ENCODE results near the gene MED23.

The MED23 gene

GRCh38 chr6:131627724-131628682, at the start of gene MED23:
Gene MED23 (minus strand): TSS chr6:131628242. CDS start chr6:131628049, 193 bp downstream.
- peak; percentile 95 to 97 (median 96) for DNase-seq

GRCh38 chr6:131673184-131673583, 45.1 kb upstream of the MED23 start:
- DNase-seq, result no peak

GRCh38 chr6:131669891-131670290, 41.8 kb upstream of the MED23 start:
- DNase-seq, result no peak

GRCh38 chr6:131663578-131664165, 35.6 kb upstream of the MED23 start:
- no peak for DNase-seq

GRCh38 chr6:131660195-131660594, 32.2 kb upstream of the MED23 start:
- no peak for DNase-seq

- DNase-seq, result no peak
Observed at GRCh38 chr6:131658287-131658686, 30.2 kb upstream of the MED23 start.

- no peak for DNase-seq
Observed at GRCh38 chr6:131657630-131658111, 29.6 kb upstream of the MED23 start.

GRCh38 chr6:131657222-131657621, 29.2 kb upstream of the MED23 start:
- no peak for DNase-seq

- DNase-seq, result no peak
Observed at GRCh38 chr6:131656667-131657066, 28.6 kb upstream of the MED23 start.

GRCh38 chr6:131655951-131656350, 27.9 kb upstream of the MED23 start:
- no peak for DNase-seq

- DNase-seq, result no peak
Observed at GRCh38 chr6:131655387-131655786, 27.3 kb upstream of the MED23 start.

- DNase-seq, result no peak
Observed at GRCh38 chr6:131654326-131654725, 26.3 kb upstream of the MED23 start.

GRCh38 chr6:131652472-131652871, 24.4 kb upstream of the MED23 start:
- DNase-seq, result no peak

GRCh38 chr6:131651782-131652181, 23.7 kb upstream of the MED23 start:
- no peak for DNase-seq

GRCh38 chr6:131646249-131646670, 18.2 kb upstream of the MED23 start:
- no peak for DNase-seq

- no peak for DNase-seq
Observed at GRCh38 chr6:131645846-131646245, 17.8 kb upstream of the MED23 start.

GRCh38 chr6:131644921-131645320, 16.9 kb upstream of the MED23 start:
- no peak for DNase-seq

GRCh38 chr6:131643855-131644460, 15.9 kb upstream of the MED23 start:
- DNase-seq, result no peak

GRCh38 chr6:131642987-131643611, 15.1 kb upstream of the MED23 start:
- no peak for DNase-seq

GRCh38 chr6:131642565-131642964, 14.5 kb upstream of the MED23 start:
- no peak for DNase-seq

- no peak for DNase-seq
Observed at GRCh38 chr6:131641554-131641953, 13.5 kb upstream of the MED23 start.

- no peak for DNase-seq
Observed at GRCh38 chr6:131640576-131640975, 12.5 kb upstream of the MED23 start.

GRCh38 chr6:131640100-131640499, 12.1 kb upstream of the MED23 start:
- DNase-seq, result no peak
